ENCODE measurements around the gene OSTC. TPM values are rescaled to one million over a fixed set of nuclear protein-coding genes. Genes with fewer than 3 reads are reported as not detected.

OSTC gene
- total RNA-seq, 1 experiment from 2014 or later, result 105 TPM

GRCh38 chr4:108650212-108651013, at the start of gene OSTC (continued):
- TF ChIP-seq ELF1 (IDR thresholded peaks at IDR 0.05; ENCODE audit: borderline replicate concordance, low read depth) (peak; percentile 27; the same call in 1 of the 2 replicates), SRF (IDR thresholded peaks at IDR 0.05; ENCODE audit: low read depth) (no peak)
- TF ChIP-seq, protein P1, sequence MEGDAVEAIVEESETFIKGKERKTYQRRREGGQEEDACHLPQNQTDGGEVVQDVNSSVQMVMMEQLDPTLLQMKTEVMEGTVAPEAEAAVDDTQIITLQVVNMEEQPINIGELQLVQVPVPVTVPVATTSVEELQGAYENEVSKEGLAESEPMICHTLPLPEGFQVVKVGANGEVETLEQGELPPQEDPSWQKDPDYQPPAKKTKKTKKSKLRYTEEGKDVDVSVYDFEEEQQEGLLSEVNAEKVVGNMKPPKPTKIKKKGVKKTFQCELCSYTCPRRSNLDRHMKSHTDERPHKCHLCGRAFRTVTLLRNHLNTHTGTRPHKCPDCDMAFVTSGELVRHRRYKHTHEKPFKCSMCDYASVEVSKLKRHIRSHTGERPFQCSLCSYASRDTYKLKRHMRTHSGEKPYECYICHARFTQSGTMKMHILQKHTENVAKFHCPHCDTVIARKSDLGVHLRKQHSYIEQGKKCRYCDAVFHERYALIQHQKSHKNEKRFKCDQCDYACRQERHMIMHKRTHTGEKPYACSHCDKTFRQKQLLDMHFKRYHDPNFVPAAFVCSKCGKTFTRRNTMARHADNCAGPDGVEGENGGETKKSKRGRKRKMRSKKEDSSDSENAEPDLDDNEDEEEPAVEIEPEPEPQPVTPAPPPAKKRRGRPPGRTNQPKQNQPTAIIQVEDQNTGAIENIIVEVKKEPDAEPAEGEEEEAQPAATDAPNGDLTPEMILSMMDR (IDR thresholded peaks at IDR 0.05 in 2 of 3, conservative IDR thresholded peaks at IDR 0.05 in 1 of 3; ENCODE audit: borderline replicate concordance in 1 of 3, insufficient read depth in 1 of 3, low read depth in 2 of 3, low read length in 2 of 3), result no peak

GRCh38 chr4:108601106-108601505, 49.3 kb upstream of the OSTC start:
- H2AFZ ChIP-seq (ENCODE audit: low read depth, low read length, poor library complexity, severe bottlenecking), result no peak overlapping the region
- ATAC-seq (no peak), DNase-seq (ENCODE audit: low read depth, low spot score) (no peak)
- no peaks in the 10 kb centered on the region for H3K4me1 ChIP-seq (ENCODE audit: control insufficient read depth in 1 of 2, insufficient read depth in 2 of 2, low read length in 2 of 2)
- no peaks in the 10 kb centered on the region for H3K9me3 ChIP-seq (ENCODE audit: control insufficient read depth in 1 of 2, insufficient read depth in 1 of 2, low read depth in 1 of 2, low read length in 2 of 2)
- H3K27ac ChIP-seq (ENCODE audit: low read depth, low read length), result no peak overlapping the region
- ChIA-PET CTCF (no interaction called here), POLR2A (no interaction called here), RAD21 (ENCODE audit: low non-redundant PET in 1 of 2, low total read pairs in 2 of 2, uncharacterized antibody in 2 of 2, unreplicated experiment in 2 of 2) (no interaction called here)
- H4K20me1 ChIP-seq (ENCODE audit: insufficient read depth), result no peaks in the 10 kb centered on the region
- H3K79me2 ChIP-seq (ENCODE audit: insufficient read depth, low read length), result no peaks in the 10 kb centered on the region
- no peaks in the 10 kb centered on the region for H3K36me3 ChIP-seq (ENCODE audit: control insufficient read depth in 1 of 2, insufficient read depth in 2 of 2, low read length in 2 of 2)
- no TSS peak for BruUV-seq (replicated peaks)
- H3K9ac ChIP-seq (ENCODE audit: low read length), result no peak overlapping the region
- H3K27me3 ChIP-seq (ENCODE audit: insufficient read depth, low read length), result no peaks in the 10 kb centered on the region
- no peak for TF ChIP-seq POLR2AphosphoS5 (IDR thresholded peaks at IDR 0.05; ENCODE audit: low read depth, low read length)
- TF ChIP-seq MAX (IDR thresholded peaks at IDR 0.05), result no peak
- no peak for TF ChIP-seq EZH2phosphoT487 (IDR thresholded peaks at IDR 0.05; ENCODE audit: borderline replicate concordance)
- no peak overlapping the region for H3K4me2 ChIP-seq (ENCODE audit: low read length)
- no peaks in the 10 kb centered on the region for H3K9me2 ChIP-seq (ENCODE audit: insufficient read depth)
- H3K4me3 ChIP-seq (replicated peaks in 1 of 2; ENCODE audit: low read depth in 1 of 2, low read length in 2 of 2), result no peak overlapping the region
- intact Hi-C loops (cut with micrococcal nuclease), result no loop called here
